Fibroblast of mammary gland (primary cell): ENCODE measurements around the gene RFX1.
"Not testable (repeated sequence)": the region's sequence is repeated elsewhere in the genome, so short reads cannot be mapped to it uniquely, and the experiment has no call there.

Experiments
- DNase-seq: peaks from one replicate; pipeline ENCODE4 v3.0.0-alpha.2; 2010; ENCODE audit warnings: low read depth
- H3K4me3 ChIP-seq: 2 replicates; pipeline ENCODE4 v1.5.1; 2011; ENCODE audit warnings: low read depth, mild to moderate bottlenecking, low read length, moderate library complexity; ENCODE audit not compliant: control insufficient read depth
- TF ChIP-seq, protein P1 (sequence below): conservative IDR thresholded peaks from 2 replicates; pipeline ENCODE4 v1.5.1; 2011; ENCODE audit warnings: low read depth, low read length, inconsistent platforms; ENCODE audit not compliant: control insufficient read depth, insufficient read depth

RFX1 gene

DNA sequence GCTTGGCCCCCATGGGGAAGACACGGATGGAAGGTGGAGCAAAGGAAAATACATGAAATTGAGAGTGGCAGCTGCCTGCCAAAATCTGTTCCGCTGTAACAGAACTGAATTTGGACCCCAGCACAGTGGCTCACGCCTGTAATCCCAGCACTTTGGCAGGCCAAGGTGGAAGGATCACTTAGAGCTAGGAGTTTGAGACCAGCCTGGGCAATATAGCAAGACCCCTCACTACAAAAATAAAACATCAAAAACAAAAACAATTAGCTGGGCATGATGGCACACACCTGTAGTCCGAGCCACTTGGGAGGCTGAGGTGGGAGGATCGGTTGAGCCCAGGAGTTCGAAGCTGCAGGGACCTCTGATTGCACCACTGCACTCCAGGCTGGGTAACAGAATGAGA, 46.4 kb upstream of the RFX1 start:
- no peak for DNase-seq
- H3K4me3 ChIP-seq: no peak overlapping the region
- TF ChIP-seq, protein P1, sequence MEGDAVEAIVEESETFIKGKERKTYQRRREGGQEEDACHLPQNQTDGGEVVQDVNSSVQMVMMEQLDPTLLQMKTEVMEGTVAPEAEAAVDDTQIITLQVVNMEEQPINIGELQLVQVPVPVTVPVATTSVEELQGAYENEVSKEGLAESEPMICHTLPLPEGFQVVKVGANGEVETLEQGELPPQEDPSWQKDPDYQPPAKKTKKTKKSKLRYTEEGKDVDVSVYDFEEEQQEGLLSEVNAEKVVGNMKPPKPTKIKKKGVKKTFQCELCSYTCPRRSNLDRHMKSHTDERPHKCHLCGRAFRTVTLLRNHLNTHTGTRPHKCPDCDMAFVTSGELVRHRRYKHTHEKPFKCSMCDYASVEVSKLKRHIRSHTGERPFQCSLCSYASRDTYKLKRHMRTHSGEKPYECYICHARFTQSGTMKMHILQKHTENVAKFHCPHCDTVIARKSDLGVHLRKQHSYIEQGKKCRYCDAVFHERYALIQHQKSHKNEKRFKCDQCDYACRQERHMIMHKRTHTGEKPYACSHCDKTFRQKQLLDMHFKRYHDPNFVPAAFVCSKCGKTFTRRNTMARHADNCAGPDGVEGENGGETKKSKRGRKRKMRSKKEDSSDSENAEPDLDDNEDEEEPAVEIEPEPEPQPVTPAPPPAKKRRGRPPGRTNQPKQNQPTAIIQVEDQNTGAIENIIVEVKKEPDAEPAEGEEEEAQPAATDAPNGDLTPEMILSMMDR: no peak

DNA sequence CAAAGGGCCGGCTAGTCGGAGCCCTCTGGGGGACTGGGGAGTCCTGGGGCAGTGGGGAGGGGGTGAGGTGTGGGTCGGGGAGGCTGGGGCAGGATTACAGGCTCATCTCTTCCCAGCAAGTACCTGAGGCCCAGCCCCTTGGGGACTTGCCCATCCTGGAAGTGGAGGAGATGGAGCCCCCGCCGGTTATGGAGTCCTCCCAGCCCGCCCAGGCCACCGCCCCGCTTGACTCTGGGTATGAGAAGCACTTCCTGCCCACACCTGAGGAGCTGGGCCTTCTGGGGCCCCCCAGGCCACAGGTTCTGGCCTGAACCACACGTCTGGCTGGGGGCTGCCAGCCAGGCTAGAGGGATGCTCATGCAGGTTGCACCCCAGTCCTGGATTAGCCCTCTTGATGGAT, 45.9 kb upstream of the RFX1 start:
- TF ChIP-seq, protein P1: no peak
- no peak overlapping the region for H3K4me3 ChIP-seq
- no peak for DNase-seq

DNA sequence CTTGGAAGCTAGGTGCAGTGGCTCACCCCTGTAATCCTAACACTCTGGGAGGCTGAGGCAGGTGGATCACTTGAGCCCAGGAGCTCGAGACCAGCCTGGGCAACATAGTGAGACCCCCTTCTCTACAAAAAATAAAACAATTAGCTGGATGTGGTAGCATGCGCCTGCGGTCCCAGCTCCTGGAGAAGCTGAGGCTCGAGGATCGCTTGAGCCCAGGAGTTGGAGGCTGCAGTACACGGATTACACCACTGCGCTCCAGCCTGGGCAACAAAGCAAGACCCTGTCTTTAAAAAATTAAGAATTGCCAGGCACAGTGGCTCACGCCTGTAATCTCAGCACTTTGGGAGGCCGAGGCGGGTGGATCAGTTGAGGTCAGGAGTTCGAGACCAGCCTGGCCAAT, 44.8 kb upstream of the RFX1 start:
- H3K4me3 ChIP-seq, DNase-seq: not testable (repeated sequence)

DNA sequence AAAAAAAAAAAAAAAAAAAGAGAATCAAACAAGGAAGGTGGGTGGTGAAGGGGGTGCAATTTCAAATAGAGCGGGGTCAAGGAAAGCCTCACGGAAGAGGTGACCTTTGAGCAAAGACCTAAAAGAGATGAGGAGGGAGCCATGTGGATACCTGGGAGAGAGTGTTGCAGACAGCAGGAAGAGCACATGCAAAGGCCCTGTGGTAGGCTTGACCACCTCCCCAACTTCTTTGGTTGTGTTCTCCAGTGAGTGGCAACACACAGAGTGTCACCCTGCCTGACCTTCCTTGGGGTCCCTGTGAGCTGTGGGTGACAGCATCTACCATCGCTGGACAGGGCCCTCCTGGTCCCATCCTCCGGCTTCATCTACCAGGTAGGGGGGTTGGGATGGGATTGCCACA, 44.4 kb upstream of the RFX1 start:
- H3K4me3 ChIP-seq: no peak overlapping the region

DNA sequence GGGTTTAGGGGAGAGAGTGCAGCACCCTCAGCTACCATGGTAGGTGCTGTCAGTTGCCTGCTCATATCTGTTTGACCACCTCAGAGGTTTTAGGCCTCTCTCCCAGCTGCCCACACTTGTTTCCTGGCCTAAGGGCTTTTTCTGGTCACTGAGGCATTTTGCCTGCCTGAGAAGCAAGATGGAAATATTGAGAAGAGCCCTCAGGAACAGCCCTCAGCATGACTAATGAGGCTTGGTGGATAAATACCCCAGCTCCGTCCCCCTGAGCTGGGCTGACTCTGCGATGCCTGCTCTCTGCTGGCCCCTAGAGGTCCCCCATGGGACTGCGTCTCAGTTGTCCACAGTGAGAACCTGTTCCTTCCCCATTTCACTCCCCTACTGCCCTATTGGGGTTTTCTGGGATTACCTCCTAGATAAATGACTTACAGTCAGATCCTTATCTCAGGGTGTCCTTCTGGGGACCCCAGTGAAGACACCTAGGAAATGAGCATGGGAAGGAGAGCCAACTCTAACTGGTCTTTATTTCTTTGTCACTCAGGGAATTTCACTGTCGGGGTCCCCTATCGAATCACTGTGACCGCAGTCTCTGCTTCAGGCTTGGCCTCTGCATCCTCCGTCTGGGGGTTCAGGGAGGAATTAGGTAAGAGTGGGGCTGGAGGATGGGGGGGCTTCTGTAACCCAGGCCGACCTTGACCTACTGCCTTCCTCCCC, 42.5 kb upstream of the RFX1 start:
- TF ChIP-seq, protein P1: peak; percentile 88
- DNase-seq: peak; percentile 24
- H3K4me3 ChIP-seq: no peak overlapping the region

More for the DNA sequence above, 44.4 kb upstream of the RFX1 start:
- TF ChIP-seq, protein P1: no peak
- DNase-seq: no peak

DNA sequence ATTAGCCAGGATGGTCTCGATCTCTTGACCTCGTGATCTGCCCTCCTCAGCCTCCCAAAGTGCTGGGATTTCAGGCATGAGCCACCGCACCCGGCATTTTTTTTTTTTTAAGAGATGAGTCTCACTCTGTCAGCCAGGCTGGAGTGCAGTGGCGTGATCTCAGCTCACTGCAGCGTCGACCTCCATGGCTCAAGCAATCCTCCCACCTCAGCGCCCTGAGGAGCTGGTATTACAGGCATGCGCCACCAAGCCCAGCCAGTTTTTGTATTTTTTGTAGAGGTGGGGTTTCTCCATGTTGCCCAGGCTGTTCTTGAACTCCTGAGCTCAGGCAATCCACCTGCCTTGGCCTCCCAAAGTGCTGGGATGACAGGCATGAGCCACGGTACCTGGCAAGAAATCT, 41.7 kb upstream of the RFX1 start:
- not testable (repeated sequence) for DNase-seq, H3K4me3 ChIP-seq

DNA sequence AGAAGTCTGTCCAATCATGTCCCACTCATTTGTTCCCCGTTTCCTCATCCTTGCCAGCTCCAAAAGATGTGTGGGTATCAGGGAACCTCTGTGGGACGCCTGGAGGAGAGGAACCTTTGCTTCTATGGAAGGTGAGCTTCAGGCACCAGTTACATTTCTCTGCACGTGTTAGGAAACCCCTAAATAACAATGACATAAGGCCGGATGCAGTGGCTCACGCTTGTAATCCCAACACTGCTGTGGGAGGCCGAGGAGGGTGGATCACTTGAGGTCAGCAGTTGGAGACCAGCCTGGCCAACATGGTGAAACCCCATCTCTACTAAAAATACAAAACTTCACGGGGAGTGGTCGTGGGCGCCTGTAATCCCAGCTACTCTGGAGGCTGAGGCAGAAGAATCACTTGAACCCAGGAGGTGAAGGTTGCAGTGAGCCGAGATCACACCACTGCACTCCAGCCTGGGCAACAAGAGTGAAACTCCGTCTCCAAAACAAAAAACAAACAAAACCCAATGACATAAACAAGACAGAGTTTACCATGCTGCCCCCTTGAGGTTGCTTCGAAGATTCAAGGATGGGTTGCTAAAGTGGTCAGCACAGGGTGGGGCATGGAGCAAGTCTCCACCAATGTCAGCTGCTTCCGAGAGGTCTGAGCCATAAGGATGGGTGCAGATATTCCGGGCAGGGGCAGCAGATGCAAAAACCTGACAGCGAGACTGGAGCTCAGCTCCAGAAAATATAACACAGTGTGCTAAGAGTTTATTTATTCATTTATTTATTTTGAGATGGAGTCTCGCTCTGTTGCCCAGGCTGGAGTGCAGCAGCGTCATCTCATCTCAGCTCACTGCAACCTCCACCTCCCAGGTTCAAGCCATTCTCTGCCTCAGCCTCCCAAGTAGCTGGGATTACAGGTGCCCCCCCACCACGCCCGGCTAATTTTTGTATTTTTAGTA, 36.8 kb upstream of the RFX1 start:
- not testable (repeated sequence) for H3K4me3 ChIP-seq
- TF ChIP-seq, protein P1: peak; percentile 64
- peak; percentile 81 for DNase-seq

DNA sequence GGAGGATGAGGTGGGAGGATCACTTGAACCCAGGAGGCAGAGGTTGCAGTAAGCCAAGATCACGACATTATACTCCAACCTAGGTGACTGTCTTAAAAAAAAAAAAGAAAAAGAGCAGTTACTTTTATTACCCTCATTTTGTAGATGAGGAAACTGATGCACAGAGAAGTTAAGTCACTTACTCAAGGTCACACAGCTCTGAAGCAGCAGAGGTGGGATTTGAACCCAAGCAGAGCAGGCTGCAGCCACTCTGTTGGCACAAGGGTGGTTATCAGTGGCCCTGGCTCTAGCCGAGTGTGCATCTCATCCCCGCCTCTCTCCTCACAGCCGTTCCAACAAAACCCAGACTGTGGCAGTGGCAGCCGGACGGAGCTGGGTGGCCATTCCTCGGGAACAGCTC, 33.1 kb upstream of the RFX1 start:
- no peak for DNase-seq
- H3K4me3 ChIP-seq: no peak overlapping the region
- TF ChIP-seq, protein P1: no peak
